Ovary (tissue), 9 donors: ENCODE measurements around the gene PLCB1. TPM values are rescaled to one million over a fixed set of nuclear protein-coding genes. Genes with fewer than 3 reads are reported as not detected.

Source experiments
- DNase-seq, 5 donors: peaks; one replicate each; pipeline ENCODE4 v3.0.0-alpha.2; 2019 to 2020
- H3K27ac ChIP-seq, 2 donors: fragments of 200-600 bp; one replicate each; pipeline versions ENCODE4 v1.5.1 to v1.8.0; 2019 to 2022
- H3K27me3 ChIP-seq: fragments of 200-600 bp; one replicate; pipeline ENCODE4 v1.8.0; 2022
- H3K36me3 ChIP-seq: fragments of 200-600 bp; sonication (generic); one replicate; pipeline ENCODE4 v1.5.1; 2019
- H3K4me1 ChIP-seq: one replicate; pipeline ENCODE4 v1.8.1; 2013; ENCODE audit warnings: mild to moderate bottlenecking, moderate library complexity; ENCODE audit not compliant: insufficient read depth
- H3K4me3 ChIP-seq: fragments of 200-600 bp; sonication (generic); one replicate; pipeline ENCODE4 v1.5.1; 2017
- H3K9me3 ChIP-seq, 2 donors: fragments of 200-600 bp in 1 of 2; sonication (generic) in 1 of 2; one replicate each; pipeline versions ENCODE4 v1.5.1 to v1.8.1; 2013 to 2019; ENCODE audit warnings: mild to moderate bottlenecking in 1 of 2, moderate library complexity in 1 of 2
- EP300 ChIP-seq: sonication (generic); formaldehyde crosslinking; IDR thresholded peaks from one replicate; pipeline ENCODE4 v1.6.1; 2017; ENCODE audit warnings: antibody characterized with exemption
- POLR2A ChIP-seq: fragments of 450-650 bp; IDR thresholded peaks from one replicate; pipeline ENCODE4 v1.6.1; 2017; ENCODE audit warnings: antibody characterized with exemption, mild to moderate bottlenecking, moderate library complexity
- WGBS, 3 donors: extraction: QIAGEN DNeasy Blood & Tissue Kit in 1 of 3; methylation state at CpG; one replicate each; pipeline versions ENCODE4 v1.1.5 to v1.1.7; 2013 to 2017; 5-methylcytosine and 5-hydroxymethylcytosine counted together
- intact Hi-C, 4 donors: fragments of 100-400 bp; cut with DNase I; formaldehyde crosslinking; loops; one replicate each; pipeline versions ENCODE4 v1.11.0 to v1.15.1; 2022 to 2023
- polyA plus RNA-seq, 2 donors: library from polyadenylated mRNA; stranded (reverse); fragments of 200-250 nt in 1 of 2; fragments of 350-450 nt in 1 of 2; fragmentation: Illumina TruSeq in 1 of 2; extraction: RNeasy Lipid Tissue Mini Kit (QIAGEN cat#74804) in 1 of 2; gene quantifications; one replicate each; pipeline ENCODE4 v1.2.3, GENCODE V29; 2013 to 2014
- total RNA-seq, 7 donors: library from RNA; depleted of rRNA in 2 of 7; stranded (reverse); fragments of >200 nt in 2 of 7; fragmentation: NEBNext Ultra II Directional in 3 of 7; extraction: Animal tissue kit (Norgen Biotek cat#: 25700) in 3 of 7; gene quantifications; one replicate each; pipeline versions ENCODE4 v1.1.0 to v1.2.4, GENCODE V29; 2016 to 2023
- TF ChIP-seq, protein P1 (sequence below), 3 donors: fragments of 450-650 bp in 2 of 3; fragments of 200-600 bp in 1 of 3; IDR thresholded peaks; one replicate each; pipeline versions ENCODE4 v1.5.1 to v1.8.0; 2016 to 2022; ENCODE audit warnings: antibody characterized with exemption in 3 of 3, mild to moderate bottlenecking in 1 of 3
- donor health status: DM: no; HTN: no; CAD: no; lungs with moderate emphysema.
- donor health status: DM: no; HTN: no; CAD: no.
- donor health status: Bipolar disorder and iron deficiency.
- donor health status: DM: yes; HTN: yes; CAD: no.
- donor health status: DM: no; HTN: no; CAD: no.
- donor health status: DM: yes; HTN: yes; CAD: no.

PLCB1 gene
- total and polyA plus RNA-seq, 9 donors = 2.9 to 29.5 (median 9.0) TPM

DNA sequence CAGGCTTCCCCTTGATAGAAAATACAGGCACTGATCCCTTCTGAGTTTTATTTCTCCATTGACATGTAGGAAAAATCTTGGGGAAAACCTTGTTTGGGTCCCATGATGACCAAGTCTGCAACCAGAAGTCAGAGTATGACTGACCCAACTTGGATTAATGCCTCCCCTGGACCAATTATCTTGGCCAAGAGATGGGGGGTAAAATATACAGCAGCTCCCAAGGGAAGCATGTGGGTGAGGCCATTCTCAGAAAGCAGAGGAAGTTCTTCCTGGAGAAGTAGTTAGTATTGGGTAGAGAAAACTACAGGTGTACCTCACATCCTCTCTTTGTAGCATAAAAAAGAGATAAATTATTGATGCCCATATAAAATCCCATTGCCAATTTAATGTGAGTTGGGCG is 651.7 kb downstream of the PLCB1 start:
- DNase-seq = no peak
- Histone ChIP-seq H3K36me3 (no peaks in the 10 kb centered on the region), H3K27me3 (no peaks in the 10 kb centered on the region), H3K4me3 (no peak overlapping the region), H3K4me1 (no peaks in the 10 kb centered on the region), H3K9me3 (no peaks in the 10 kb centered on the region), H3K27ac (no peak overlapping the region)
- no peak for TF ChIP-seq POLR2A
- no peak for TF ChIP-seq EP300
- TF ChIP-seq, protein P1, sequence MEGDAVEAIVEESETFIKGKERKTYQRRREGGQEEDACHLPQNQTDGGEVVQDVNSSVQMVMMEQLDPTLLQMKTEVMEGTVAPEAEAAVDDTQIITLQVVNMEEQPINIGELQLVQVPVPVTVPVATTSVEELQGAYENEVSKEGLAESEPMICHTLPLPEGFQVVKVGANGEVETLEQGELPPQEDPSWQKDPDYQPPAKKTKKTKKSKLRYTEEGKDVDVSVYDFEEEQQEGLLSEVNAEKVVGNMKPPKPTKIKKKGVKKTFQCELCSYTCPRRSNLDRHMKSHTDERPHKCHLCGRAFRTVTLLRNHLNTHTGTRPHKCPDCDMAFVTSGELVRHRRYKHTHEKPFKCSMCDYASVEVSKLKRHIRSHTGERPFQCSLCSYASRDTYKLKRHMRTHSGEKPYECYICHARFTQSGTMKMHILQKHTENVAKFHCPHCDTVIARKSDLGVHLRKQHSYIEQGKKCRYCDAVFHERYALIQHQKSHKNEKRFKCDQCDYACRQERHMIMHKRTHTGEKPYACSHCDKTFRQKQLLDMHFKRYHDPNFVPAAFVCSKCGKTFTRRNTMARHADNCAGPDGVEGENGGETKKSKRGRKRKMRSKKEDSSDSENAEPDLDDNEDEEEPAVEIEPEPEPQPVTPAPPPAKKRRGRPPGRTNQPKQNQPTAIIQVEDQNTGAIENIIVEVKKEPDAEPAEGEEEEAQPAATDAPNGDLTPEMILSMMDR (IDR thresholded peaks at IDR 0.05) = no peak
- intact Hi-C loops = loop anchor here in 1 of 4 donors (10.0 kb wide), 1 partner anchor 581 kb away; no protein-coding TSS in a partner anchor
- WGBS, 3 donors = 45 to 97% (median 48%) methylated on average over 1 of the region's 1 CpG

DNA sequence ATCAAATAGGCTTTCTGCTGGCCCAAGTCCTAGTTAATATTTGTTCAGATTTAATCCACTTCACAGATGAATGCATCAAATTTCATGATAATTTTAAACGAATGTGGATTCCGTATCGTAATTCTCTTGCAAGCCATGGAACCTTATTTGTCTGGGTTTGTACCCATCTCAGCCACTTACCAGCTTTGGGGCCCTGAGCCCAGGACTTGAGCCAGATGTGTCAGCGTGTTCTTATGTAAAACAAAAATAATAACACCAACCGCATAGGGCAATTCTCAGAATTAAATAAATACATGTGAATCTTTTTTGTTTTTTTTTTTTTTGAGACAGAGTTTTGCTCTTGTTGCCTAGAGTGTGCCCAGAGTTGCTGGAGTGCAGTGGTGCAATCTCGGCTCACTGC is 654.3 kb downstream of the PLCB1 start:
- Histone ChIP-seq H3K9me3 (no peaks in the 10 kb centered on the region), H3K36me3 (no peaks in the 10 kb centered on the region), H3K4me3 (no peak overlapping the region), H3K4me1 (no peaks in the 10 kb centered on the region), H3K27me3 (no peaks in the 10 kb centered on the region), H3K27ac (no peak overlapping the region)
- 86 to 92% (median 88%) methylated on average over 6 of the region's 6 CpGs for WGBS, 3 donors
- DNase-seq = no peak
- TF ChIP-seq, protein P1 (IDR thresholded peaks at IDR 0.05) = no peak
- TF ChIP-seq POLR2A (no peak), EP300 (no peak)
- intact Hi-C loops = loop anchor here in 1 of 4 donors (10.0 kb wide), 1 partner anchor 578 kb away; no protein-coding TSS in a partner anchor

GRCh38 chr20:8787090-8787489 is 655.0 kb downstream of the PLCB1 start:
- Histone ChIP-seq H3K4me1 (no peaks in the 10 kb centered on the region), H3K27ac (no peak overlapping the region), H3K4me3 (no peak overlapping the region), H3K9me3 (no peaks in the 10 kb centered on the region), H3K27me3 (no peaks in the 10 kb centered on the region), H3K36me3 (no peaks in the 10 kb centered on the region)
- 73 to 82% (median 78%) methylated on average over 3 of the region's 3 CpGs for WGBS, 3 donors
- intact Hi-C loops = loop anchor here in 1 of 4 donors (10.0 kb wide), 1 partner anchor 578 kb away; no protein-coding TSS in a partner anchor
- TF ChIP-seq POLR2A (no peak), EP300 (no peak)
- TF ChIP-seq, protein P1 (IDR thresholded peaks at IDR 0.05) = no peak
- no peak for DNase-seq

DNA sequence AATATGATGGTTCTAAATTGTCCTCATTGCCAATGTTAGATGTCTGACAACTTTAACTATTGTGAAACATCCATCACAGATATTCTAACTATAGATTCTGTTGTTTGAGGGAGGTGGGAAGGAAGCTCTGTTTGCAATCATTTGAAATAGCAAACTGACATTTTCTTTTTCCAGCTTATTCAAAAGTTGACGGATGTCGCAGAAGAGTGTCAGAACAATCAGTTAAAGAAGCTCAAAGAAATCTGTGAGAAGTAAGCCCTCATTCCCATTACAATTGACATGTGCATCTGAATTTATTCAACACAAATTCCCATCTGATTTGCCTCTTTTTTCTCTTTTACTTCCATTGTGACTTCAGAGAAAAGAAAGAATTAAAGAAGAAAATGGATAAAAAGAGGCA is 656.2 kb downstream of the PLCB1 start:
- TF ChIP-seq EP300 (no peak), POLR2A (no peak)
- TF ChIP-seq, protein P1 (IDR thresholded peaks at IDR 0.05) = no peak
- no peaks in the 10 kb centered on the region for H3K9me3 ChIP-seq
- DNase-seq = no peak
- no peak overlapping the region for H3K4me3 ChIP-seq
- no peaks in the 10 kb centered on the region for H3K4me1 ChIP-seq
- WGBS, 3 donors = 95 to 98% (median 97%) methylated on average over 2 of the region's 2 CpGs
- no peaks in the 10 kb centered on the region for H3K36me3 ChIP-seq
- no peaks in the 10 kb centered on the region for H3K27me3 ChIP-seq
- intact Hi-C loops = loop anchor here in 1 of 4 donors (10.0 kb wide), 1 partner anchor 577 kb away; no protein-coding TSS in a partner anchor
- no peak overlapping the region for H3K27ac ChIP-seq
